OCI-LY7 (cell line): ENCODE results near the gene SNRPD2. TPM values are rescaled to one million over a fixed set of nuclear protein-coding genes. Genes with fewer than 3 reads are reported as not detected.
A peak's percentile ranks its signal among the peaks of the same experiment; 100 is the strongest.

Experiments
- BruUV-seq: library from RNA; stranded (reverse); fragments of 400-500 nt; replicated peaks from 2 replicates; lab custom pipeline; 2021; lab: Mats Ljungman, UMichigan
- CTCF ChIA-PET: fragments of 300-600 bp; sonication (Branson Sonifier 250); formaldehyde crosslinking; loops from one replicate; lab custom pipeline; 2022; ENCODE audit warnings: antibody characterized with exemption; ENCODE audit not compliant: unreplicated experiment; lab: Charles Lee
- POLR2A ChIA-PET: fragments of 300-600 bp; sonication (Branson Sonifier 250); formaldehyde crosslinking; loops from one replicate; lab custom pipeline; 2022; ENCODE audit warnings: antibody characterized with exemption; lab: Charles Lee
- DNase-seq: peaks from one replicate; pipeline ENCODE4 v3.0.0-alpha.2; 2015; ENCODE audit warnings: low spot score
- H2AFZ ChIP-seq: fragments of 200-600 bp; sonication (generic), shearing (Covaris generic); 2 replicates; pipeline ENCODE4 v1.6.1; 2014; ENCODE audit warnings: mild to moderate bottlenecking, antibody characterized with exemption, low read length, moderate library complexity
- H3K27ac ChIP-seq: fragments of 200-600 bp; sonication (generic); 2 replicates; pipeline ENCODE4 v1.5.1; 2014; ENCODE audit warnings: mixed run types, low read depth, mild to moderate bottlenecking, moderate library complexity, low read length, inconsistent platforms; ENCODE audit not compliant: poor library complexity, severe bottlenecking
- H3K36me3 ChIP-seq: fragments of 200-600 bp; sonication (generic); 2 replicates; pipeline ENCODE4 v1.6.1; 2014; ENCODE audit warnings: mild to moderate bottlenecking, antibody characterized with exemption, low read length, moderate library complexity, mixed read lengths; ENCODE audit not compliant: insufficient read depth
- H3K4me1 ChIP-seq: fragments of 200-600 bp; sonication (generic); 2 replicates; pipeline ENCODE4 v1.5.1; 2014; ENCODE audit warnings: mild to moderate bottlenecking, low read length; ENCODE audit not compliant: insufficient read depth, poor library complexity, severe bottlenecking
- H3K4me2 ChIP-seq: fragments of 200-600 bp; sonication (generic); 2 replicates; pipeline ENCODE4 v1.6.1; 2014; ENCODE audit warnings: mild to moderate bottlenecking, low read length
- H3K4me3 ChIP-seq: fragments of 200-600 bp; sonication (generic); 2 replicates; pipeline ENCODE4 v1.5.1; 2014; ENCODE audit warnings: mild to moderate bottlenecking, low read depth, low read length; ENCODE audit not compliant: poor library complexity, severe bottlenecking
- H3K79me2 ChIP-seq: fragments of 200-600 bp; sonication (generic); 2 replicates; pipeline ENCODE4 v1.6.1; 2016; ENCODE audit warnings: low read depth, mild to moderate bottlenecking, low read length, moderate library complexity, mixed read lengths; ENCODE audit not compliant: insufficient read depth
- H3K9me2 ChIP-seq: fragments of 200-600 bp; sonication (generic); 2 replicates; pipeline ENCODE4 v1.6.1; 2016; ENCODE audit warnings: mild to moderate bottlenecking, low read length, mixed read lengths; ENCODE audit not compliant: insufficient read depth
- H3K9me3 ChIP-seq: fragments of 200-600 bp; sonication (generic); 2 replicates; pipeline ENCODE4 v1.6.1; 2014; ENCODE audit warnings: mild to moderate bottlenecking, mixed run types, low read length, mixed read lengths
- H4K20me1 ChIP-seq: fragments of 200-600 bp; sonication (generic); 2 replicates; pipeline ENCODE4 v1.6.1; 2014; ENCODE audit warnings: mild to moderate bottlenecking, antibody characterized with exemption, low read length, moderate library complexity, mixed read lengths; ENCODE audit not compliant: insufficient read depth
- CTCF ChIP-seq: fragments of 200-600 bp; sonication (generic); conservative IDR thresholded peaks from 2 replicates; pipeline ENCODE4 v1.5.1; 2014; ENCODE audit warnings: mild to moderate bottlenecking, antibody characterized with exemption, low read length, moderate library complexity, mixed read lengths
- EZH2phosphoT487 ChIP-seq: fragments of 200-600 bp; sonication (generic); IDR thresholded peaks from 2 replicates; pipeline ENCODE4 v1.6.1; 2018; ENCODE audit warnings: low read depth, borderline replicate concordance, mild to moderate bottlenecking, mixed run types, antibody characterized with exemption, low read length, moderate library complexity, mixed read lengths
- intact Hi-C: fragments of 100-400 bp; cut with micrococcal nuclease; formaldehyde crosslinking; loops from one replicate; pipeline ENCODE4 v1.10.0; 2022; ENCODE audit not compliant: unreplicated experiment
- total RNA-seq, 2 experiments: library from RNA; depleted of rRNA in 1 of 2; stranded (reverse); fragments of >200 nt in 1 of 2; shearing (Covaris generic) in 1 of 2; gene quantifications; 2 replicates each; pipeline ENCODE4 v1.2.3, GENCODE V29; 2014 to 2022

Gene SNRPD2
- total RNA-seq, 2 experiments from 2014 or later = 523 to 774 TPM

GRCh38 chr19:45640849-45641273 lies 50.9 kb downstream of the SNRPD2 start:
- Histone ChIP-seq H3K9me3 (no peaks in the 10 kb centered on the region), H3K79me2 (no peaks in the 10 kb centered on the region), H2AFZ (peak overlapping the region; percentile 74; the same call in 1 of the 2 replicates), H3K27ac (peak overlapping the region; percentile 86), H3K4me2 (peak overlapping the region; percentile 95), H3K9me2 (no peaks in the 10 kb centered on the region), H3K4me3 (peak overlapping the region; percentile 73), H3K36me3 (no peaks in the 10 kb centered on the region), H4K20me1 (no peaks in the 10 kb centered on the region), H3K4me1 (peaks cover 49% of the 10 kb centered on the region)
- intact Hi-C loops = loop anchor here (5.0 to 10.0 kb wide), 2 partner anchors 134 to 216 kb away; partner anchors contain the start of genes ERCC1 and VASP
- BruUV-seq = no TSS peak
- DNase-seq = no peak
- CTCF ChIA-PET = interaction anchor here (0.7 to 1.0 kb wide), 2 partner anchors 25 to 51 kb away, joined by 3 read pairs; partner anchors contain the start of gene SNRPD2
- no peak for TF ChIP-seq CTCF
- no peak for TF ChIP-seq EZH2phosphoT487
- POLR2A ChIA-PET = interaction anchor here (0.6 to 1.5 kb wide), 5 partner anchors 37 to 128 kb away, joined by 3 to 5 read pairs (median 3); partner anchors contain the start of genes OPA3 and SIX5

DNA sequence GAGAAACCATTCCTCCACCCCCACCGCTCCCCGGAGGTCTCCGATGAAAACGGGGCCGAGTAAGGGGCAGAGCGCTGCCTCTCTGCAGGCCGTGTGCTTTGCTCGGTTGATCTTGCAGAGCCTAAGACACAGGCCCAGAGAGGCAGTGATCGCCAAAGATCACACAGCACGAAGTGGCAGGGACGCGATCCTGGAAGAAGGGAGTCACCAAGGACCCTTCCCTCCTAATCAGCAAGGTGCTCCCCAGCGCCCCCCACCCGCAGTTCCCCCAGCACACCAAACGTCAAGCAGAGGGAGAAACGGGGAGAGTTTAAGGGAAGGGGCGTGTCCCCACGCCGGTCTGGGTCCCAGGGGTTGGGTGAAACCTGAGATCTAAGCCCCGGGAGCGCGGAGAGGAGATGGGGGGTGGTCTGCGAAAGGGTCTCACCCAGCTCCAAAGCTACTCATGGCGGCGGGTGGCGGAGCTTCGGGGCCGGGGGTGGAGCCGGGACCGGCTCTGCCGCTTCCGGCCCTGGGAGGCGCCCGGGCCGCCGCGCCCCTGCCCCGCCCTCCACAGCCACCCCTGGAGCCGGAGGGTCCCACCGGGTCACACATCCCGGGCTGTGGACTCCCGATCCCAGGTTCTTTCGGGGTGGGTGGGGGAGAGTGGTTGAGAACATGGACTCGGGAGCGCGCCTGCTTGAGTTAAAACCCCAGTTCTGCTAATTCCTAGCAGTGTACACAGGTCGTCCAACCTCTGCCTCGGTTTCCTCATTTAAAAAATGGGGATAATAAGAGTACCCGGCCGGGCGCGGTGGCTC lies 52.6 kb downstream of the SNRPD2 start, which contains the start of gene EML2:
EML2 (minus strand) TSS at position 468 of the 800 bp plus-strand sequence; CDS start at position 447, 21 bp downstream.
- TF ChIP-seq CTCF (peak; percentile 78), EZH2phosphoT487 (no peak)
- Histone ChIP-seq H3K9me3 (no peaks in the 10 kb centered on the region), H2AFZ (peak within 1 kb of the TSS; percentile 80), H3K36me3 (no peaks in the 10 kb centered on the region), H3K9me2 (no peaks in the 10 kb centered on the region), H3K4me3 (peak within 1 kb of the TSS; percentile 75), H3K79me2 (no peaks in the 10 kb centered on the region), H3K27ac (no peak within 1 kb of the TSS), H3K4me1 (peaks cover 49% of the 10 kb centered on the region), H3K4me2 (peak within 1 kb of the TSS; percentile 68), H4K20me1 (no peaks in the 10 kb centered on the region)
- BruUV-seq = no TSS peak
- intact Hi-C loops = no loop called here
- CTCF ChIA-PET = no interaction called here
- peak; percentile 69 for DNase-seq
- POLR2A ChIA-PET = no interaction called here
